H9 (cell line): ENCODE results near the gene SAFB. TPM values are rescaled to one million over a fixed set of nuclear protein-coding genes. Genes with fewer than 3 reads are reported as not detected.

ENCODE experiments used
- DNase-seq: peaks from one replicate; pipeline ENCODE4 v3.0.0-alpha.2; 2017
- H2AFZ ChIP-seq: one replicate; pipeline ENCODE4 v1.6.1; 2013; ENCODE audit warnings: mild to moderate bottlenecking, low read length, control low read depth, moderate library complexity
- H2AK5ac ChIP-seq: 2 replicates; pipeline ENCODE4 v1.6.1; 2013; ENCODE audit warnings: low read length, control low read depth, mixed read lengths; ENCODE audit not compliant: insufficient read length
- H2BK120ac ChIP-seq: one replicate; pipeline ENCODE4 v1.6.1; 2013; ENCODE audit warnings: low read depth, mild to moderate bottlenecking, low read length, control low read depth, inconsistent platforms; ENCODE audit not compliant: poor library complexity, severe bottlenecking
- H2BK12ac ChIP-seq: 2 replicates; pipeline ENCODE4 v1.6.1; 2013; ENCODE audit warnings: low read length, control low read depth, mixed read lengths, low read depth; ENCODE audit not compliant: insufficient read length
- H2BK15ac ChIP-seq: 2 replicates; pipeline ENCODE4 v1.6.1; 2013; ENCODE audit warnings: low read depth, low read length, control low read depth
- H2BK20ac ChIP-seq: one replicate; pipeline ENCODE4 v1.6.1; 2013; ENCODE audit warnings: low read depth, mild to moderate bottlenecking, low read length, control low read depth, inconsistent platforms; ENCODE audit not compliant: poor library complexity, severe bottlenecking
- H2BK5ac ChIP-seq: 2 replicates; pipeline ENCODE4 v1.6.1; 2013; ENCODE audit warnings: low read length, control low read depth, mixed read lengths; ENCODE audit not compliant: insufficient read length
- H3K14ac ChIP-seq: 2 replicates; pipeline ENCODE4 v1.6.1; 2013; ENCODE audit warnings: low read length, control low read depth; ENCODE audit not compliant: insufficient read depth
- H3K18ac ChIP-seq: 2 replicates; pipeline ENCODE4 v1.6.1; 2013; ENCODE audit warnings: low read depth, mild to moderate bottlenecking, mixed read lengths, low read length, control low read depth; ENCODE audit not compliant: insufficient read length
- H3K23ac ChIP-seq: 2 replicates; pipeline ENCODE4 v1.6.1; 2013; ENCODE audit warnings: low read length, control low read depth, mixed read lengths, low read depth; ENCODE audit not compliant: insufficient read length
- H3K23me2 ChIP-seq: 2 replicates; pipeline ENCODE4 v1.6.1; 2013; ENCODE audit warnings: low read depth, mild to moderate bottlenecking, mixed read lengths, low read length, control low read depth; ENCODE audit not compliant: insufficient read length, poor library complexity, severe bottlenecking
- H3K27ac ChIP-seq: 2 replicates; pipeline ENCODE4 v1.5.1; 2013; ENCODE audit warnings: low read length, control low read depth, mixed read lengths, low read depth; ENCODE audit not compliant: insufficient read length
- H3K27me3 ChIP-seq: 2 replicates; pipeline ENCODE4 v1.6.1; 2013; ENCODE audit warnings: low read length, control low read depth, inconsistent platforms; ENCODE audit not compliant: insufficient read depth
- H3K4ac ChIP-seq: 2 replicates; pipeline ENCODE4 v1.6.1; 2013; ENCODE audit warnings: low read depth, mild to moderate bottlenecking, control low read depth, inconsistent platforms, low read length, moderate library complexity
- H3K4me1 ChIP-seq: 2 replicates; pipeline ENCODE4 v1.6.1; 2013; ENCODE audit warnings: low read length, control low read depth, inconsistent platforms; ENCODE audit not compliant: insufficient read depth
- H3K4me2 ChIP-seq: 2 replicates; pipeline ENCODE4 v1.6.1; 2013; ENCODE audit warnings: low read length, control low read depth, mixed read lengths; ENCODE audit not compliant: insufficient read length, insufficient read depth
- H3K56ac ChIP-seq: 2 replicates; pipeline ENCODE4 v1.6.1; 2013; ENCODE audit warnings: low read depth, mild to moderate bottlenecking, mixed read lengths, low read length, control low read depth; ENCODE audit not compliant: insufficient read length
- H3K79me1 ChIP-seq: 2 replicates; pipeline ENCODE4 v1.6.1; 2013; ENCODE audit warnings: low read depth, mild to moderate bottlenecking, moderate library complexity, low read length, control low read depth, inconsistent platforms; ENCODE audit not compliant: insufficient read depth, poor library complexity, severe bottlenecking
- H3K79me2 ChIP-seq: 2 replicates; pipeline ENCODE4 v1.6.1; 2013; ENCODE audit warnings: low read length, control low read depth, inconsistent platforms; ENCODE audit not compliant: insufficient read depth
- H3K9ac ChIP-seq: 2 replicates; pipeline ENCODE4 v1.6.1; 2013; ENCODE audit warnings: low read length, control low read depth, mixed read lengths; ENCODE audit not compliant: insufficient read length; ENCODE audit errors: extremely low read depth
- H3K9me3 ChIP-seq: one replicate; pipeline ENCODE4 v1.6.1; 2013; ENCODE audit warnings: low read depth, low read length, inconsistent platforms; ENCODE audit not compliant: control insufficient read depth
- H3T11ph ChIP-seq: one replicate; pipeline ENCODE4 v1.6.1; 2013; ENCODE audit warnings: mild to moderate bottlenecking, low read length, control low read depth, inconsistent platforms
- H4K20me1 ChIP-seq: one replicate; pipeline ENCODE4 v1.6.1; 2013; ENCODE audit not compliant: control insufficient read depth, insufficient read length, insufficient read depth
- H4K5ac ChIP-seq: 2 replicates; pipeline ENCODE4 v1.6.1; 2013; ENCODE audit warnings: low read depth, mild to moderate bottlenecking, mixed read lengths, low read length, control low read depth; ENCODE audit not compliant: insufficient read length
- H4K8ac ChIP-seq: replicated peaks from 2 replicates; pipeline ENCODE4 v1.6.1; 2013; ENCODE audit warnings: low read length, control low read depth, mixed read lengths, low read depth; ENCODE audit not compliant: insufficient read length
- H4K91ac ChIP-seq: 2 replicates; pipeline ENCODE4 v1.6.1; 2013; ENCODE audit warnings: low read depth, mild to moderate bottlenecking, moderate library complexity, mixed read lengths, low read length, control low read depth; ENCODE audit not compliant: insufficient read length
- H3K27ac Mint-ChIP-seq, 3 experiments: 2 replicates in 2 of 3; 3 replicates in 1 of 3; pipeline ENCODE4 v1.8.0; 2020 to 2021; ENCODE audit warnings: mixed read lengths in 3 of 3, mild to moderate bottlenecking in 1 of 3, moderate library complexity in 1 of 3
- H3K27me3 Mint-ChIP-seq: 2 replicates; pipeline ENCODE4 v1.8.0; 2021; ENCODE audit warnings: low read depth, mild to moderate bottlenecking, moderate library complexity, mixed read lengths
- H3K36me3 Mint-ChIP-seq, 3 experiments: 2 replicates in 2 of 3; 3 replicates in 1 of 3; pipeline ENCODE4 v1.8.0; 2020 to 2021; ENCODE audit warnings: low read depth in 3 of 3, mixed read lengths in 3 of 3; ENCODE audit not compliant: insufficient read depth in 1 of 3
- H3K4me1 Mint-ChIP-seq, 2 experiments: 2 replicates each; pipeline ENCODE4 v1.8.0; 2020; ENCODE audit warnings: mixed read lengths in 2 of 2
- H3K4me3 Mint-ChIP-seq, 2 experiments: 2 replicates in 1 of 2; 3 replicates in 1 of 2; pipeline ENCODE4 v1.8.0; 2020 to 2021; ENCODE audit warnings: mild to moderate bottlenecking in 2 of 2, mixed read lengths in 2 of 2, moderate library complexity in 1 of 2
- H3K9me3 Mint-ChIP-seq, 2 experiments: 2 replicates in 1 of 2; 3 replicates in 1 of 2; pipeline ENCODE4 v1.8.0; 2020; ENCODE audit warnings: mild to moderate bottlenecking in 2 of 2, mixed read lengths in 2 of 2, moderate library complexity in 1 of 2
- CTCF ChIP-seq: fragments of 200-600 bp; sonication (generic); conservative IDR thresholded peaks from 3 replicates; pipeline ENCODE4 v1.8.0; 2021; ENCODE audit warnings: antibody characterized with exemption, mild to moderate bottlenecking
- WGBS: extraction: QIAGEN DNeasy Blood & Tissue Kit; methylation state at CpG from one replicate; pipeline ENCODE4 v1.1.7; 2013; ENCODE audit warnings: missing lambda C conversion rate, low lambda C conversion rate, mixed read lengths; ENCODE audit not compliant: insufficient read length; ENCODE audit errors: extremely low coverage; 5-methylcytosine and 5-hydroxymethylcytosine counted together
- total RNA-seq: library from RNA; stranded (reverse); gene quantifications from 2 replicates; pipeline ENCODE4 v1.2.1, GENCODE V29; 2021

Gene SAFB
- total RNA-seq, 1 experiment from 2014 or later: 110 TPM

DNA sequence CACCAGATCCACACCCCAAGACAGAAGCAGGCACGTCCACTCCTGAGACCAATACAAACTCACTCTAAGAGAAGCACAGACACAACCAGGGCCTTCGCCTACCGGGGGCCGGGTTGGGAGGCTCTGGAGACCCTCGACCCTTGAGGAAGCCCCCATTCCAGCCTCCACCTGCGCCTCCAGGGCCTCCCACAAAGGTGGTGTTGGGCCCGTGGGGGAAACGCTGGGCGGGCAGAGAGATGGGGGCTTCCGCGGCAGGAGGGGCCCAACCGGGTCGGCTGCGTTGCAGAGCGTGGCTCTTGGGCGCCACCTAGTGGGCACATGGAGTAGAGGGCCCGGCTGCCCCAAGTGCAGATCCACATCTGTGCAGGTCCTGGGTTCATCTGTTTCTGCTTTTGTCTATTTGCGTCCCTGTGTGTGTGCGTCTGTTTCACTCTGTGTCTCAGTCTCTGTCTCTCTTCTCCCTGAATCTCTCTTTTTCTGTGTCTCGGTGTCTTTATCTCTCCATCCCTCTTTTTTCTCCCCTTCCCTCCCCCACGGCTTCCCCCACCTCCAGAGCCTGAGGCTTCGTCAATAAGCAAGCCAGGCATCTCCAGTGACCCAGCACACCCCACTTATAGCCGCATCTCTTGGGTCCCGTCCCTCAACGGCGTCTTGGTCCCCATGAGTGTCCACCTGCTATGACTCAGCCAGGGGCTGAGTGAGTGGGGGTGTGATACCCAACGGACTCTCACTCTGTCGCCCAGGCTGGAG, 44.6 kb upstream of the SAFB start:
- H4K8ac ChIP-seq: no peak overlapping the region
- no peaks in the 10 kb centered on the region for H3K4me1 ChIP-seq
- H2BK5ac ChIP-seq: no peak overlapping the region
- H3K27ac ChIP-seq: no peak overlapping the region
- H3K56ac ChIP-seq: no peak overlapping the region
- no peaks in the 10 kb centered on the region; the same call in 1 of the 2 replicates for H3K27me3 Mint-ChIP-seq
- peaks cover 12 to 15% of the 10 kb centered on the region in 2 experiments for H3K4me1 Mint-ChIP-seq
- no peak overlapping the region for H3K9ac ChIP-seq
- no peak overlapping the region for H3K23ac ChIP-seq
- H2AFZ ChIP-seq: no peak overlapping the region
- no peaks in the 10 kb centered on the region for H3K27me3 ChIP-seq
- no peak overlapping the region for H3K4me3 Mint-ChIP-seq
- no peaks in the 10 kb centered on the region for H3K9me3 Mint-ChIP-seq
- no peaks in the 10 kb centered on the region for H3K79me1 ChIP-seq
- peak; percentile 99 for TF ChIP-seq CTCF
- peak overlapping the region; percentile 44; the same call in 1 of the 2 replicates for H3K14ac ChIP-seq
- H2BK15ac ChIP-seq: no peak overlapping the region
- no peak overlapping the region for H3K4ac ChIP-seq
- no peaks in the 10 kb centered on the region for H3K79me2 ChIP-seq
- no peak overlapping the region for H2BK120ac ChIP-seq
- no peak overlapping the region for H4K5ac ChIP-seq
- no peaks in the 10 kb centered on the region for H4K20me1 ChIP-seq
- H3T11ph ChIP-seq: no peak overlapping the region
- H4K91ac ChIP-seq: no peak overlapping the region
- DNase-seq: peak; percentile 82
- no peaks in the 10 kb centered on the region for H3K23me2 ChIP-seq
- peak overlapping the region; percentile 58 for H3K18ac ChIP-seq
- no peaks in the 10 kb centered on the region for H3K9me3 ChIP-seq
- no peak overlapping the region; a peak in 1 of 7 replicates for H3K27ac Mint-ChIP-seq
- WGBS: no CpG with 5 or more reads among the region's 28 CpGs
- H2BK12ac ChIP-seq: no peak overlapping the region
- H2BK20ac ChIP-seq: no peak overlapping the region
- no peaks in the 10 kb centered on the region for H3K36me3 Mint-ChIP-seq
- H2AK5ac ChIP-seq: no peak overlapping the region
- no peak overlapping the region for H3K4me2 ChIP-seq
